HepG2 (cell line): Measurements from ENCODE around the gene P2RX6. TPM values are rescaled to one million over a fixed set of nuclear protein-coding genes. Genes with fewer than 3 reads are reported as not detected.

Source experiments
- DR1 ChIP-seq: sonication (generic); formaldehyde crosslinking; IDR thresholded peaks from 2 replicates; pipeline ENCODE4 v1.8.0; 2021; ENCODE audit warnings: mild to moderate bottlenecking, missing genetic modification reagents, inconsistent platforms
- ELF4 ChIP-seq: sonication (generic); formaldehyde crosslinking; IDR thresholded peaks from 2 replicates; pipeline ENCODE4 v1.5.0; 2020; ENCODE audit warnings: missing genetic modification reagents, mild to moderate bottlenecking, moderate library complexity, borderline replicate concordance
- ETS1 ChIP-seq: sonication (generic); formaldehyde crosslinking; IDR thresholded peaks from 2 replicates; pipeline ENCODE4 v1.4.0; 2020; ENCODE audit warnings: missing genetic modification reagents
- HOXA3 ChIP-seq: sonication (generic); formaldehyde crosslinking; IDR thresholded peaks from 2 replicates; pipeline ENCODE4 v1.5.0; 2020; ENCODE audit warnings: missing genetic modification reagents
- KDM2A ChIP-seq: sonication (generic); formaldehyde crosslinking; IDR thresholded peaks from 2 replicates; pipeline ENCODE4 v1.4.0; 2020; ENCODE audit warnings: low read depth, missing genetic modification reagents, borderline replicate concordance
- MAZ ChIP-seq, 2 experiments: sonication (generic) in 1 of 2; formaldehyde crosslinking in 1 of 2; IDR thresholded peaks; 2 replicates each; pipeline versions ENCODE4 v1.5.0 to v1.6.1; 2012 to 2020; ENCODE audit warnings: low read depth in 2 of 2, mild to moderate bottlenecking in 2 of 2, borderline replicate concordance in 1 of 2, improper control_type of control experiment in 1 of 2, low read length in 1 of 2, missing genetic modification reagents in 1 of 2, moderate library complexity in 1 of 2
- MEF2D ChIP-seq: sonication (generic); formaldehyde crosslinking; IDR thresholded peaks from 2 replicates; pipeline ENCODE4 v1.5.1; 2020; ENCODE audit warnings: mild to moderate bottlenecking, missing genetic modification reagents
- NFKB2 ChIP-seq: sonication (generic); formaldehyde crosslinking; IDR thresholded peaks from 2 replicates; pipeline ENCODE4 v1.4.0; 2020; ENCODE audit warnings: missing genetic modification reagents, borderline replicate concordance
- PBX2 ChIP-seq: IDR thresholded peaks from 2 replicates; pipeline ENCODE4 v1.6.1; 2016; ENCODE audit warnings: control low read depth
- SMARCC2 ChIP-seq: fragments of 450-650 bp; IDR thresholded peaks from 2 replicates; pipeline ENCODE4 v1.6.1; 2017; ENCODE audit warnings: antibody characterized with exemption, mild to moderate bottlenecking
- SP2 ChIP-seq: sonication (generic); formaldehyde crosslinking; IDR thresholded peaks from 2 replicates; pipeline ENCODE4 v1.5.1; 2020; ENCODE audit warnings: mild to moderate bottlenecking, missing genetic modification reagents
- U2AF2 ChIP-seq: fragments of 200-400 bp; formaldehyde crosslinking; IDR thresholded peaks from 2 replicates; pipeline ENCODE4 v1.6.1; 2017; ENCODE audit warnings: low read depth, mild to moderate bottlenecking, low read length
- ZFP36 ChIP-seq: fragments of 150-350 bp; IDR thresholded peaks from 2 replicates; pipeline ENCODE4 v1.6.1; 2018; ENCODE audit warnings: borderline replicate concordance, low read length, low read depth; ENCODE audit not compliant: partially characterized antibody
- ZMYM3 ChIP-seq: sonication (generic); formaldehyde crosslinking; IDR thresholded peaks from 2 replicates; pipeline ENCODE4 v1.5.1; 2020; ENCODE audit warnings: mild to moderate bottlenecking, missing genetic modification reagents
- ZNF160 ChIP-seq: sonication (generic); formaldehyde crosslinking; IDR thresholded peaks from 2 replicates; pipeline ENCODE4 v1.8.0; 2022; ENCODE audit warnings: mild to moderate bottlenecking, inconsistent platforms, missing genetic modification reagents
- ZNF207 ChIP-seq: fragments of 450-650 bp; IDR thresholded peaks from 2 replicates; pipeline ENCODE4 v1.6.1; 2016; ENCODE audit warnings: antibody characterized with exemption, borderline replicate concordance
- ZNF292 ChIP-seq: sonication (generic); formaldehyde crosslinking; IDR thresholded peaks from 2 replicates; pipeline ENCODE4 v1.8.1; 2022; ENCODE audit warnings: mild to moderate bottlenecking, low read depth, missing genetic modification reagents, borderline replicate concordance
- ZNF44 ChIP-seq: sonication (generic); formaldehyde crosslinking; IDR thresholded peaks from 2 replicates; pipeline ENCODE4 v1.5.1; 2020; ENCODE audit warnings: mild to moderate bottlenecking, missing genetic modification reagents
- ZNF567 ChIP-seq: sonication (generic); formaldehyde crosslinking; IDR thresholded peaks from 2 replicates; pipeline ENCODE4 v1.8.1; 2023; ENCODE audit warnings: mild to moderate bottlenecking, missing genetic modification reagents, borderline replicate concordance
- ZNF644 ChIP-seq: IDR thresholded peaks from 2 replicates; pipeline ENCODE4 v1.6.1; 2016; ENCODE audit warnings: low read depth
- ZNF768 ChIP-seq: sonication (generic); formaldehyde crosslinking; IDR thresholded peaks from 2 replicates; pipeline ENCODE4 v1.4.0; 2020; ENCODE audit warnings: missing genetic modification reagents
- polyA plus RNA-seq, 8 experiments: library from polyadenylated mRNA; depleted of rRNA in 3 of 8; stranded (reverse) in 7 of 8; unstranded in 1 of 8; fragments of >200 nt; fragmentation: Illumina TruSeq in 4 of 8; extraction: Trizol in 4 of 8; gene quantifications; 2 replicates each; pipeline versions ENCODE4 v1.2.1 to v1.2.3, GENCODE V29; 2011 to 2016; ENCODE audit warnings: low read depth in 4 of 8, missing spikeins in 1 of 8, mixed read lengths in 1 of 8; ENCODE audit not compliant: insufficient read depth in 1 of 8
- total RNA-seq, 5 experiments: library from RNA; depleted of rRNA; stranded (reverse); fragments of >200 nt; fragmentation: Illumina TruSeq; extraction: Trizol; gene quantifications; 2 replicates each; pipeline ENCODE4 v1.2.3, GENCODE V29; 2016; ENCODE audit warnings: low read depth in 1 of 5
- TF ChIP-seq, protein P1 (sequence below): sonication (generic); formaldehyde crosslinking; IDR thresholded peaks from 2 replicates; pipeline ENCODE4 v1.8.0; 2022; ENCODE audit warnings: low read depth, missing genetic modification reagents
- TF ChIP-seq, protein P2 (sequence below): sonication (generic); formaldehyde crosslinking; IDR thresholded peaks from 2 replicates; pipeline ENCODE4 v1.4.0; 2020; ENCODE audit warnings: missing genetic modification reagents, mild to moderate bottlenecking, borderline replicate concordance
- TF ChIP-seq, protein P3 (sequence below): IDR thresholded peaks from 2 replicates; pipeline ENCODE4 v1.6.1; 2016; ENCODE audit warnings: mild to moderate bottlenecking

Gene P2RX6
- total and polyA plus RNA-seq, 2 of the 13 experiments (the other 11 are each of a cell fraction or from before 2014, with no cell fraction given): 0.04 to 0.12 TPM

GRCh38 chr22:21001601-21002325 is 13.2 kb upstream of the P2RX6 start, which contains the start of gene THAP7 (continued):
- TF ChIP-seq HOXA3 (CRISPR knock-in tag) (peak; percentile 82), ZMYM3 (no peak), U2AF2 (no peak), ZNF644 (0 out of 2 replicates have a peak, but pooled peaks have one; percentile 6), ZNF292 (CRISPR knock-in tag) (peak; percentile 67), SMARCC2 (no peak), ZNF768 (peak; percentile 46), MEF2D (CRISPR knock-in tag) (no peak), ZNF44 (no peak), SP2 (peak; percentile 31), ZNF567 (CRISPR knock-in tag) (no peak), ZNF207 (no peak), ELF4 (no peak), MAZ (IDR thresholded peaks at IDR 0.05; ENCODE audit: borderline replicate concordance, low read depth, low read length) (peak; percentile 98), MAZ (CRISPR knock-in tag; IDR thresholded peaks at IDR 0.05; ENCODE audit: low read depth) (peak; percentile 68), KDM2A (peak; percentile 84), ETS1 (CRISPR knock-in tag) (peak; percentile 74; the same call in 1 of the 2 replicates), NFKB2 (peak; percentile 56; the same call in 1 of the 2 replicates), ZFP36 (no peak), PBX2 (CRISPR knock-in tag) (no peak), DR1 (CRISPR knock-in tag) (peak; percentile 53), ZNF160 (CRISPR knock-in tag) (0 out of 2 replicates have a peak, but pooled peaks have one; percentile 23)
- TF ChIP-seq, protein P1, sequence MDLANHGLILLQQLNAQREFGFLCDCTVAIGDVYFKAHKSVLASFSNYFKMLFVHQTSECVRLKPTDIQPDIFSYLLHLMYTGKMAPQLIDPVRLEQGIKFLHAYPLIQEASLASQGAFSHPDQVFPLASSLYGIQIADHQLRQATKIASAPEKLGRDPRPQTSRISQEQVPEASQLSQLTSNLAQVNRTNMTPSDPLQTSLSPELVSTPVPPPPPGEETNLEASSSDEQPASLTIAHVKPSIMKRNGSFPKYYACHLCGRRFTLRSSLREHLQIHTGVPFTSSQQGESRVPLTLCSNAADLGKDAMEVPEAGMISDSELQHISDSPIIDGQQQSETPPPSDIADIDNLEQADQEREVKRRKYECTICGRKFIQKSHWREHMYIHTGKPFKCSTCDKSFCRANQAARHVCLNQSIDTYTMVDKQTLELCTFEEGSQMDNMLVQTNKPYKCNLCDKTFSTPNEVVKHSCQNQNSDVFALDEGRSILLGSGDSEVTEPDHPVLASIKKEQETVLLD (CRISPR knock-in tag): peak; percentile 66
- TF ChIP-seq, protein P2, sequence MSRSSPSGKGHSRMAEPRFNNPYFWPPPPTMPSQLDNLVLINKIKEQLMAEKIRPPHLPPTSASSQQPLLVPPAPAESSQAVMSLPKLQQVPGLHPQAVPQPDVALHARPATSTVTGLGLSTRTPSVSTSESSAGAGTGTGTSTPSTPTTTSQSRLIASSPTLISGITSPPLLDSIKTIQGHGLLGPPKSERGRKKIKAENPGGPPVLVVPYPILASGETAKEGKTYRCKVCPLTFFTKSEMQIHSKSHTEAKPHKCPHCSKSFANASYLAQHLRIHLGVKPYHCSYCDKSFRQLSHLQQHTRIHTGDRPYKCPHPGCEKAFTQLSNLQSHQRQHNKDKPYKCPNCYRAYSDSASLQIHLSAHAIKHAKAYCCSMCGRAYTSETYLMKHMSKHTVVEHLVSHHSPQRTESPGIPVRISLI (CRISPR knock-in tag): no peak
- TF ChIP-seq, protein P3, sequence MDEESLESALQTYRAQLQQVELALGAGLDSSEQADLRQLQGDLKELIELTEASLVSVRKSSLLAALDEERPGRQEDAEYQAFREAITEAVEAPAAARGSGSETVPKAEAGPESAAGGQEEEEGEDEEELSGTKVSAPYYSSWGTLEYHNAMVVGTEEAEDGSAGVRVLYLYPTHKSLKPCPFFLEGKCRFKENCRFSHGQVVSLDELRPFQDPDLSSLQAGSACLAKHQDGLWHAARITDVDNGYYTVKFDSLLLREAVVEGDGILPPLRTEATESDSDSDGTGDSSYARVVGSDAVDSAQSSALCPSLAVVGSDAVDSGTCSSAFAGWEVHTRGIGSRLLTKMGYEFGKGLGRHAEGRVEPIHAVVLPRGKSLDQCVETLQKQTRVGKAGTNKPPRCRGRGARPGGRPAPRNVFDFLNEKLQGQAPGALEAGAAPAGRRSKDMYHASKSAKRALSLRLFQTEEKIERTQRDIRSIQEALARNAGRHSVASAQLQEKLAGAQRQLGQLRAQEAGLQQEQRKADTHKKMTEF (CRISPR knock-in tag): peak; percentile 99
